Placental epithelial cell (primary cell): ENCODE measurements around the gene SSH2. TPM values are rescaled to one million over a fixed set of nuclear protein-coding genes. Genes with fewer than 3 reads are reported as not detected.

Experiments used
- small RNA-seq: library from RNA; depleted of rRNA; stranded (forward); fragments of <200 nt; gene quantifications from one replicate; pipeline ENCODE3, GENCODE V24; 2012
- total RNA-seq: library from RNA; depleted of rRNA; stranded (reverse); fragments of >200 nt; gene quantifications from 2 replicates; pipeline ENCODE4 v1.2.3, GENCODE V29; 2012

The SSH2 gene, protein sequence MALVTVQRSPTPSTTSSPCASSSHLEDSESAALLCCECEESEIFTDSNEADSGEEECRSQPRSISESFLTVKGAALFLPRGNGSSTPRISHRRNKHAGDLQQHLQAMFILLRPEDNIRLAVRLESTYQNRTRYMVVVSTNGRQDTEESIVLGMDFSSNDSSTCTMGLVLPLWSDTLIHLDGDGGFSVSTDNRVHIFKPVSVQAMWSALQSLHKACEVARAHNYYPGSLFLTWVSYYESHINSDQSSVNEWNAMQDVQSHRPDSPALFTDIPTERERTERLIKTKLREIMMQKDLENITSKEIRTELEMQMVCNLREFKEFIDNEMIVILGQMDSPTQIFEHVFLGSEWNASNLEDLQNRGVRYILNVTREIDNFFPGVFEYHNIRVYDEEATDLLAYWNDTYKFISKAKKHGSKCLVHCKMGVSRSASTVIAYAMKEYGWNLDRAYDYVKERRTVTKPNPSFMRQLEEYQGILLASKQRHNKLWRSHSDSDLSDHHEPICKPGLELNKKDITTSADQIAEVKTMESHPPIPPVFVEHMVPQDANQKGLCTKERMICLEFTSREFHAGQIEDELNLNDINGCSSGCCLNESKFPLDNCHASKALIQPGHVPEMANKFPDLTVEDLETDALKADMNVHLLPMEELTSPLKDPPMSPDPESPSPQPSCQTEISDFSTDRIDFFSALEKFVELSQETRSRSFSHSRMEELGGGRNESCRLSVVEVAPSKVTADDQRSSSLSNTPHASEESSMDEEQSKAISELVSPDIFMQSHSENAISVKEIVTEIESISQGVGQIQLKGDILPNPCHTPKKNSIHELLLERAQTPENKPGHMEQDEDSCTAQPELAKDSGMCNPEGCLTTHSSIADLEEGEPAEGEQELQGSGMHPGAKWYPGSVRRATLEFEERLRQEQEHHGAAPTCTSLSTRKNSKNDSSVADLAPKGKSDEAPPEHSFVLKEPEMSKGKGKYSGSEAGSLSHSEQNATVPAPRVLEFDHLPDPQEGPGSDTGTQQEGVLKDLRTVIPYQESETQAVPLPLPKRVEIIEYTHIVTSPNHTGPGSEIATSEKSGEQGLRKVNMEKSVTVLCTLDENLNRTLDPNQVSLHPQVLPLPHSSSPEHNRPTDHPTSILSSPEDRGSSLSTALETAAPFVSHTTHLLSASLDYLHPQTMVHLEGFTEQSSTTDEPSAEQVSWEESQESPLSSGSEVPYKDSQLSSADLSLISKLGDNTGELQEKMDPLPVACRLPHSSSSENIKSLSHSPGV (N-terminal part only)
- 22.0 and 29.5 TPM in 2 replicates for total RNA-seq

DNA sequence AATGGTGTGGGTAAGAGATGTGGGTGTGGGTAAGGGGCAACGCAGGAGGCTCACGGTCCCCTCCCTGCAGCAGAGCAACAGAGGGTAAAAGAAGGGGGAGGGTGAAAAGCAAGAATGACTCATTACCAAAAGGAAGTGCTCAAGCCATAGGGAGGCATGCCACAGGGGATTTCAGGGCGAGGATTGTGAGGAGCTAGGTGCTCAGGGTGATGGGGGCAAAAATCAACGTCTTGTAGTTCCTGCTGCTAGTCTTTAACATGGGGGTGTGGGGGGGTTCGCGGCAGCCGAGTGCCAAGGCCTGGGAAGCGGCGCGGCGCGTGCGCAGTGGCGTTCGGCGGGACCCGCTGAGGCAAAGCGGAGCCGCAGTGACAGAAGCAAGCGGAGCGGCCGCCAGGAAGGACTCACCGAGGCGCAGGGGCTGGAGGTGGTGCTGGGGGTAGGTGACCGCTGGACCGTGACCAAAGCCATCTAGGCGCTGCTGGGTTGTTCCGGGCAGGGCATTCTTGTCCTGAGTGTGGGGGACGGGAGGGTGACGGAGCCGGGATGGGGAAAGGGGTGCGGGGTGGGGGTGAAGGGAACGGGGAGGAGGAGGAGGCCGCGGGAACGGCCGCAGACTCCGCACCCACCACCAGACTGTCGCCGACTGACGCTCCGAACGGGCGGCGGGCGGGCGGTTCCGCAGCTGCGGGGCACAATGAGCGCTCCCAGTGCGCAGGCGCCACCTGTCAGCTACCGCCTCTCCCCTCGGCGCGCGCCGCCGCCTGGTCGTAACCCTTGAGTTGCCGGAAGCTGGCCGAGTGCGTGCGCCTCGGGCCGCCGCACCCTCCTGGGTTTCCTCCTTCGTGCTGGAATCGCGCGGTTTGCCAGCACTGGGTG, at the start of gene SSH2:
Gene SSH2, minus strand, starts transcription at position 696 of the 876 bp plus-strand sequence. Its CDS starts 228 bp downstream, at position 468.

GRCh38 chr17:29941334-29941733, 11.3 kb upstream of the SSH2 start, which contains the start of gene EFCAB5:
Gene EFCAB5 (plus strand): TSS chr17:29941634. CDS start chr17:29941797, 163 bp downstream.

DNA sequence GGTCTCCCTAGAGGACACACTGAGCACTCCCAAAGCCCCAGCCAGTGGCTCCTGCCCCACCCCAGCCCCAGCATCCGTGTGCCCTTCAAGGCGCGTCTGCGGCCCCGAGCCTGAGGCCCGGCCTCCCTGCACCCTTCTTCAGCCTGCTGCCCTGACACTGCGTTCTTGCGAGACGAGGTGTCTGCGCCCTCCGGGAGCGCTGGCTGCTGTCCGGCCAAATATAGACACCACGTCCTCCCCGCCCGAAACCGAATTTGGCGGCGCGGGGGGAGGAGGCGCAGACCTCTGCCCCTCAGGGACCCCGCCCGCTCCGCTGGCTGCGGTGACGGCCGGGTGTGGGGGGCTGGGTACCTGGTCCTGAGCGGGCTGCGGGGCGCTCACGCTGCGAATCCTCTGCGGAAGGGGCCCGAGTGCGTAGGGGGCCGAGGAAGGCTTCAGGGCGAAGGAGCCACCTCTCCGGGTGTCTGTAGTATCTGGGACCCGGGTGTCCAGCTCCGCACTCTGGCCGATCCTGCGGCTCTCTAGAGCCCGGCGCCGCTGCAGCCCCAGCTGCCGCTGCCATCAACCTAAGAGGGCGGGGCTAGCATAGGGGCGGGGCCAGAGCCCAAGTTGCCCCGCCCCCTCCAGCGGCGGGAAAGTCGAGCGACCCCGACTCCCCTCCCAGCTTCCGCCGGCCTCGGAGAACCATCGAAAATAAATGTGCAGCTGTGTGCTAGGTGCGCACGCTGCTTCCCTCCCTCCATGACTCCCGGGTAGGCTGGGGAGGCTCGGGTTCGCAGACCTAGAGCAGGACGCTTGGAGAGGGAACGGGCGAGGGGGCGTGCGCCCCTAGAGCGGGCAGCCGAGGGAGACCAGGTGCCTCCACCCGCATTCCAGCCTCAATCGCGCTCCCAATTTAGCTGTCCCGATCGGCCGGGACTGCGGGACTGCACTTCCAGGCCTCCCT, 307.4 kb downstream of the SSH2 start, which contains the start of gene CORO6:
Gene CORO6, minus strand, starts transcription at position 576 of the 946 bp plus-strand sequence. CDS start 1,491 bp downstream, outside the sequence.

GRCh38 chr17:29592850-29593551, 337.0 kb downstream of the SSH2 start, which contains the start of gene ANKRD13B:
Gene ANKRD13B (plus strand): TSS chr17:29593132. CDS start chr17:29593622, 490 bp downstream.

GRCh38 chr17:29589524-29590410, 340.3 kb downstream of the SSH2 start, which contains the start of gene GIT1:
Gene GIT1 (minus strand): TSS chr17:29589648. CDS start chr17:29589378, 270 bp downstream.

Small RNAs within 50 kb of the gene (small RNA-seq; reads per million reads assigned to genes)
- gene RF00156 (0.83 reads per million, percentile 49 among the genes with 10 or more reads in this experiment), gene RF01210 (0.14 reads per million), gene RNU6-920P (not detected)

Other genes starting within 250 kb of the SSH2 start
- 0.11 TPM in 1 of 2 replicates, not detected in the other for gene EFCAB5, start 11.4 kb upstream of the SSH2 start, total RNA-seq
- 4.4 and 8.2 TPM in 2 replicates for gene NSRP1, start 186.6 kb upstream of the SSH2 start, total RNA-seq